Measurements from ENCODE around the gene RO60.

GRCh38 chr1:193058529-193059281 is 707 bp upstream of the RO60 start:
- no peak for TF ChIP-seq POLR2AphosphoS5 (IDR thresholded peaks at IDR 0.05; ENCODE audit: insufficient read depth in 1 of 2, low read depth in 1 of 2)
- TF ChIP-seq, protein P1, sequence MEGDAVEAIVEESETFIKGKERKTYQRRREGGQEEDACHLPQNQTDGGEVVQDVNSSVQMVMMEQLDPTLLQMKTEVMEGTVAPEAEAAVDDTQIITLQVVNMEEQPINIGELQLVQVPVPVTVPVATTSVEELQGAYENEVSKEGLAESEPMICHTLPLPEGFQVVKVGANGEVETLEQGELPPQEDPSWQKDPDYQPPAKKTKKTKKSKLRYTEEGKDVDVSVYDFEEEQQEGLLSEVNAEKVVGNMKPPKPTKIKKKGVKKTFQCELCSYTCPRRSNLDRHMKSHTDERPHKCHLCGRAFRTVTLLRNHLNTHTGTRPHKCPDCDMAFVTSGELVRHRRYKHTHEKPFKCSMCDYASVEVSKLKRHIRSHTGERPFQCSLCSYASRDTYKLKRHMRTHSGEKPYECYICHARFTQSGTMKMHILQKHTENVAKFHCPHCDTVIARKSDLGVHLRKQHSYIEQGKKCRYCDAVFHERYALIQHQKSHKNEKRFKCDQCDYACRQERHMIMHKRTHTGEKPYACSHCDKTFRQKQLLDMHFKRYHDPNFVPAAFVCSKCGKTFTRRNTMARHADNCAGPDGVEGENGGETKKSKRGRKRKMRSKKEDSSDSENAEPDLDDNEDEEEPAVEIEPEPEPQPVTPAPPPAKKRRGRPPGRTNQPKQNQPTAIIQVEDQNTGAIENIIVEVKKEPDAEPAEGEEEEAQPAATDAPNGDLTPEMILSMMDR (IDR thresholded peaks at IDR 0.05) = no peak
